ENCODE data around the gene POU2F2. TPM values are rescaled to one million over a fixed set of nuclear protein-coding genes. Genes with fewer than 3 reads are reported as not detected.
A peak's percentile ranks its signal among the peaks of the same experiment; 100 is the strongest.

POU2F2 gene
- total RNA-seq, 1 experiment from 2014 or later, result 2.9 TPM

DNA sequence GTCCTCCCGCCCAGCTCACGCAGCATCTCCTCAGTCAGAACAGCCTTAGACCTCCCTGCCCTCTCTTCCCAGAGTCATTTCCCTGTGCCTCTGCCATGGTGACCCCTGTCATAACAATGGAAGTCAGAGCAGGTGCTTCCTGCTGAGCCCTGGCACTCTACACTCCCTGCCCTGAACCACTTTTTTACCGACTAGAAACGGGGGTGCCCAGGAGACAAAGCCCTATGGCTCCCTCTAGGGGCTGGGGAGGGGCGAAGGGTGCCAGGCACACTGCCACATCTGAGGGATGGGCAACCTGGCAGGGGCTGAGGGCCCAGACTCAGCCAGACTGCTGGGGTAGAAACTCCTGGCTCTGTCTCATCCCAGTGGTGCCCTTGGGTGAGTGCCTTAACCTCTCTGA is 39.9 kb downstream of the POU2F2 start:
- Histone ChIP-seq H3K36me3 (ENCODE audit: low read depth) (no peaks in the 10 kb centered on the region), H3K27ac (no peak overlapping the region), H3K9me3 (ENCODE audit: insufficient read depth, low read depth) (no peaks in the 10 kb centered on the region), H3F3A (ENCODE audit: insufficient read depth, low read depth) (no peaks in the 10 kb centered on the region), H3K79me2 (ENCODE audit: low read depth) (no peaks in the 10 kb centered on the region), H4K20me1 (ENCODE audit: insufficient read depth) (no peaks in the 10 kb centered on the region), H3K9me2 (ENCODE audit: insufficient read depth) (no peaks in the 10 kb centered on the region), H3K4me1 (replicated peaks; ENCODE audit: insufficient read depth) (0 out of 2 replicates have a peak, but pooled peaks cover 11% of the 10 kb centered on the region), H3K4me2 (no peak overlapping the region), H3K27me3 (ENCODE audit: insufficient read depth, low read depth) (no peaks in the 10 kb centered on the region), H3K4me3 (no peak overlapping the region), H2AFZ (no peak overlapping the region)
- POLR2A ChIA-PET (ENCODE audit: unreplicated experiment), result no interaction called here
- CTCF ChIA-PET, result no interaction called here
- no peak for TF ChIP-seq EZH2 (IDR thresholded peaks at IDR 0.05; ENCODE audit: low read depth)
- TF ChIP-seq, protein P1, sequence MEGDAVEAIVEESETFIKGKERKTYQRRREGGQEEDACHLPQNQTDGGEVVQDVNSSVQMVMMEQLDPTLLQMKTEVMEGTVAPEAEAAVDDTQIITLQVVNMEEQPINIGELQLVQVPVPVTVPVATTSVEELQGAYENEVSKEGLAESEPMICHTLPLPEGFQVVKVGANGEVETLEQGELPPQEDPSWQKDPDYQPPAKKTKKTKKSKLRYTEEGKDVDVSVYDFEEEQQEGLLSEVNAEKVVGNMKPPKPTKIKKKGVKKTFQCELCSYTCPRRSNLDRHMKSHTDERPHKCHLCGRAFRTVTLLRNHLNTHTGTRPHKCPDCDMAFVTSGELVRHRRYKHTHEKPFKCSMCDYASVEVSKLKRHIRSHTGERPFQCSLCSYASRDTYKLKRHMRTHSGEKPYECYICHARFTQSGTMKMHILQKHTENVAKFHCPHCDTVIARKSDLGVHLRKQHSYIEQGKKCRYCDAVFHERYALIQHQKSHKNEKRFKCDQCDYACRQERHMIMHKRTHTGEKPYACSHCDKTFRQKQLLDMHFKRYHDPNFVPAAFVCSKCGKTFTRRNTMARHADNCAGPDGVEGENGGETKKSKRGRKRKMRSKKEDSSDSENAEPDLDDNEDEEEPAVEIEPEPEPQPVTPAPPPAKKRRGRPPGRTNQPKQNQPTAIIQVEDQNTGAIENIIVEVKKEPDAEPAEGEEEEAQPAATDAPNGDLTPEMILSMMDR (conservative IDR thresholded peaks at IDR 0.05), result peak; percentile 76
- intact Hi-C loops (cut with micrococcal nuclease; ENCODE audit: unreplicated experiment), result loop anchor here (2.0 to 10.0 kb wide), 2 partner anchors 98 to 134 kb away; partner anchors contain the start of genes ATP1A3 and RABAC1
- no TSS peak for BruUV-seq (replicated peaks)
- peak; percentile 59 to 71 for DNase-seq

DNA sequence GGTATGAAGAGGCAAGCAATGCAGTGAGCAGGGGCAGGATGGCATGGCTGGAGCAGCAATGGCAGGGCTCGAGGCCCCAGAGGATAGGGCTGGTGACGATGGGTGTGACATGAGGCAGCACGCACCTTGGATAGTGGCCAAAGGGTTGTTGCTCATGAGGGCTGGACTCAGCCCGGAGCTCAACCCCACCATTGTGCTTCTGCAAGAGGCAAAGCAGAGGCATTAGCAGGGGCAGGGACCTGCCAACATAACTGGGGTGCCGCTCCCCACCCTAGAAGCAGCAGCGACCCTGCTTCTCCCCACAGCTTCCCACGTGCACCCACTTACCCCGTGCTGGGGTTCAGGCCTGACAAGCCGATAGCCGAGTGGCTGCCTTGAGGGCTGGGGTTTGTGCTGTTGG is 40.5 kb downstream of the POU2F2 start:
- ChIA-PET CTCF (interaction anchor here (0.6 to 0.7 kb wide), 2 partner anchors 57 to 94 kb away, joined by 3 to 6 read pairs; no protein-coding TSS in a partner anchor), POLR2A (ENCODE audit: unreplicated experiment) (no interaction called here)
- H3K4me2 ChIP-seq, result no peak overlapping the region

DNA sequence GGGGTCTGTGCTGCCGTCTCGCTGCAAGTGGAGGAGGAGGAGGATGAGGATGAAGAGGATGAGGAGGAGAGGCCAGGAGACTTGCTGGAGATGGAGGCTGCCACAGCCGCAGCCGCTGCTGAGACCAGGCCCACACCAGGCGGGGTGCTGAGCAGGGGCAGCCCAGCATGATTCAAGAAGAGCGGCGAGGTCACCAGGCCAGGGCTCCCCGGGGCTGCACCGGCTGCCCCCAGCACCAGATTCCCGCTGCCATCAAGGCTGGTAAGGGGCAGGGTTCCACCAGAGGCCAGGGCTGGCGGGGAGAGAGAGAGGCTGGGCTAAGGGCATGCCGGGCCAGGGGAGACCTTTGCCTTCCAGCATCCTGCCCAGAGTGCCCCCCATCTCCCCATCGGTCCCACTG is 40.9 kb downstream of the POU2F2 start:
- intact Hi-C loops (cut with micrococcal nuclease; ENCODE audit: unreplicated experiment), result loop anchor here (10.0 kb wide), 1 partner anchor 96 kb away; the partner anchor contains the start of gene ATP1A3
- CTCF ChIA-PET, result interaction anchor here (0.6 to 0.7 kb wide), 2 partner anchors 57 to 94 kb away, joined by 3 to 6 read pairs; no protein-coding TSS in a partner anchor
- Histone ChIP-seq H3K4me1 (replicated peaks; ENCODE audit: insufficient read depth) (0 out of 2 replicates have a peak, but pooled peaks cover 11% of the 10 kb centered on the region), H4K20me1 (ENCODE audit: insufficient read depth) (no peaks in the 10 kb centered on the region), H3K9me2 (ENCODE audit: insufficient read depth) (no peaks in the 10 kb centered on the region), H3K4me2 (no peak overlapping the region), H3K27me3 (ENCODE audit: insufficient read depth, low read depth) (no peaks in the 10 kb centered on the region), H3K36me3 (ENCODE audit: low read depth) (no peaks in the 10 kb centered on the region), H3K9me3 (ENCODE audit: insufficient read depth, low read depth) (no peaks in the 10 kb centered on the region), H3K79me2 (ENCODE audit: low read depth) (no peaks in the 10 kb centered on the region), H3K4me3 (no peak overlapping the region), H3K27ac (no peak overlapping the region), H3F3A (ENCODE audit: insufficient read depth, low read depth) (peaks cover 3% of the 10 kb centered on the region; the same call in 1 of the 2 replicates), H2AFZ (no peak overlapping the region)
- TF ChIP-seq EZH2 (IDR thresholded peaks at IDR 0.05; ENCODE audit: low read depth), result no peak
- TF ChIP-seq, protein P1 (conservative IDR thresholded peaks at IDR 0.05), result no peak
- BruUV-seq (replicated peaks), result no TSS peak
- POLR2A ChIA-PET (ENCODE audit: unreplicated experiment), result no interaction called here
- DNase-seq, result no peak

More for the DNA sequence above, 40.5 kb downstream of the POU2F2 start:
- no peaks in the 10 kb centered on the region for H3K9me3 ChIP-seq (ENCODE audit: insufficient read depth, low read depth)
- no peak overlapping the region for H2AFZ ChIP-seq
- intact Hi-C loops (cut with micrococcal nuclease; ENCODE audit: unreplicated experiment), result loop anchor here (2.0 to 10.0 kb wide), 2 partner anchors 97 to 133 kb away; partner anchors contain the start of genes ATP1A3 and RABAC1
- TF ChIP-seq, protein P1 (conservative IDR thresholded peaks at IDR 0.05), result no peak
- no peak for TF ChIP-seq EZH2 (IDR thresholded peaks at IDR 0.05; ENCODE audit: low read depth)
- H3K4me1 ChIP-seq (replicated peaks; ENCODE audit: insufficient read depth), result 0 out of 2 replicates have a peak, but pooled peaks cover 11% of the 10 kb centered on the region
- no peaks in the 10 kb centered on the region for H3F3A ChIP-seq (ENCODE audit: insufficient read depth, low read depth)
- H3K9me2 ChIP-seq (ENCODE audit: insufficient read depth), result no peaks in the 10 kb centered on the region
- no peaks in the 10 kb centered on the region for H4K20me1 ChIP-seq (ENCODE audit: insufficient read depth)
- BruUV-seq (replicated peaks), result no TSS peak
- no peak overlapping the region for H3K4me3 ChIP-seq
- no peaks in the 10 kb centered on the region for H3K79me2 ChIP-seq (ENCODE audit: low read depth)
- peak; percentile 37 to 48 for DNase-seq
- no peaks in the 10 kb centered on the region for H3K36me3 ChIP-seq (ENCODE audit: low read depth)
- no peak overlapping the region for H3K27ac ChIP-seq
- H3K27me3 ChIP-seq (ENCODE audit: insufficient read depth, low read depth), result no peaks in the 10 kb centered on the region
